ENCODE measurements around the gene RASSF6.
"Not testable (repeated sequence)": the region's sequence is repeated elsewhere in the genome, so short reads cannot be mapped to it uniquely, and the experiment has no call there.

The RASSF6 gene

DNA sequence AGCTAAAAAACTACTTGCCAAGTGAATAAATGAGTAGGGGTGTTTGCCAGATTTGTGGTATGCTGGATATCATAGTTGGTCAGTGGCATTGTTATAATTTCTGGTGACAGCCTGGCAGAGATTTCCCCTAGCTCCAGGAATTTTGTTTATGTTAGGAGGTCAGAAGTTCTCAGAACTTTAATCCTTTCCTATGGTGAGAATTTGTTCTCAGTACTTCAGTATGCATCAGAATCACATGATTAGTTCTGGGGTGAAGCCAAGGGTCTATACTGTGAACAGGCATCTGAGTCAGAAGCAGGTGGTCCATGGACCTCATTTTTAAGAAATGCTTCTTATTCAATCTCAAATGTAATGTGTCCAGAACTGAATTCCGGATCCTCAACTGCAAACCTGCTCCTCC, 10.5 kb downstream of the RASSF6 start:
- DNase-seq = peak; percentile 7

DNA sequence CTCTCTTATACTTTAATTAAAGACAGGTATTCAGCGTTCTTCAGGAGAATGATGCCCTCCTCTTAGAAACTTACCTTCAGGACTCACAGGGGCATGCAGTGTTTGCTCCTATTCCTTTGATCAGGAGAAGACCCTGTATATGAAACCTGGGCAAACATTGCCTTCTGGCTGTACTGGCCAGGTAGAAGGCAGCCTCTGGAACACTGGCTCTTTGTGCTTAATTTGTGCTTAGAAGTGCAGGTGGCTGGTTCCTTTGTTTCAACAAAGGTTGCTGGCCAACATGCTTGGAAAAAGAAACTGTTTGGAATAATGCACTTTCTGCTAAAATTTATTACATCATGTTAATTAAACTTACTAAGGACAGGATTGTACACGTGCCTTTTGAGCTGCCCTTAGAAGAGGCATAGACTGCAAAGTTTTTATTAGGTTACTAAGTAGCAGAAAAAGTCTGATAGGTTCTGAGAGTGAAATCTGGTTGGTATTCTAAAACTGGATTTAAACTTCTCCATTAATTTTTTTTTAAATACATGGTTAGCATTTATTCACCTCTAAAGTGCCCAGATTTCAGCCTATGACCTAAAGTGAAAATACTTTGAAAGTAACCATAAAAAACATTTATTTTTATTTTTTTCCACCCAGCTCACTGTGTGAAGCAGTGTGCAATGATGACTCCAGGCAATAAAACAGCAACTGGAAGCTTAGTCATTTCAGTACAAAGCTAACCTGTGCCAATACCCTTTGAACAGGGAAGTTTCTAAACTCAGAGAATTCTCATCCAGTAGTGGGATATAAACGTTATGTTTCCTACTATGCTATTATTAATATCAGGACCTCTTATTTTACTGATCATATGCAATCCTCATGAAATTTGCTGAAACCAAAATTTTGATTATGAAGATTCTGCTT, 11.3 kb downstream of the RASSF6 start:
- DNase-seq = peak; percentile 91

DNA sequence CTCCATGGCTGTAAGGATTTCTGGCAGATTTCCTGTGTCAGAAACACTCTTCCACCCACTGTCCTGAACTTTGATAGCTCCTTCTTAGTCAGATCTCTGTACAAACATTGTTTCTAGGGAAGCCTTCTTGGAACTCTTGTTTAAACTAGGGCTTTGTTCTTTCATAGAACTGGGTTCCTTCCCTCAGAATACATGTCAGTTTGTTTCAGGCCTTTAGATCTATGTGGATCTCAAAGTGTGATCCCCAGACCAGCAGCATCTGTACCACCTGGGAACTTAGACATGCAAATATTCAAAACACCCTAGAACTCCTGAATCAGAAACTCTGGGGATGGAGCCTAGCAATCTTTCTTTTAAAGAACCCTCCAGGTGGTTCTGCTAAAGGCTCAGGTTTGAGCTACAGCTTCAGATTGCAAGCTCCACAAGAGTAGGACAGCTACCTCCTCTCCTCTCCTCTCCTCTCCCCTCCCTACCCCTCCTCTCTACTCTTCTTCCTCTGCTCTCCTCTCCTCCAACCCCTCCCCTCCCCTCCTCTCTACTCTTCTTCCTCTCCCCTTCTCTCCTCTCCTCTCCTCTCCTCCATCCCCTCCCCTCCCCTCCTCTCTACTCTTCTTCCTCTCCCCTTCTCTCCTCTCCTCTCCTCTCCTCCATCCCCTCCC, 12.7 kb downstream of the RASSF6 start:
- peak; percentile 66 for DNase-seq

DNA sequence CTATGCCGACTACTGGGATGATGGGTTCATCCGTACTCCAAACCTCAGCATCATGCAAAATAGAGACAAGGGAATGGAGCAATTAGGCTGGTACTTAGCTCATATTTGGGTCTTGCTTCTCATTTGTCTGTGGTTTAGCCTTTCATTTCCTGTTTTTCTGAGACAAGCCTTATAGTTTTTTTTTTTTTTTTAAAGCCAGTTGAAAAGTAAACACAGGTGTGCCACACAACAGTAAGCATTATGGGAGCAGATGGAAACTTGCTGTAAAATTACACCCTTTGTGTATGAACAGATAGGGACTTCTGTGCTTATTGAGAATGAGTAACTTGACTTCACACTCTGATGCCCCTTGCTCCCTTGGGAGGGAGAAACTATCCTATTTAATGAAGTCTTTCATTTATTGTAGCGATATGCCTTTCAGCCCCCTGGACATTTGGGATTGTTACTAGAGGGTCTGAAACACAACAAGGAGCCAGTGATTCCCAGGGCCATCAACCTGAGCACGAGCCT, 13.7 kb downstream of the RASSF6 start:
- DNase-seq = peak; percentile 95

DNA sequence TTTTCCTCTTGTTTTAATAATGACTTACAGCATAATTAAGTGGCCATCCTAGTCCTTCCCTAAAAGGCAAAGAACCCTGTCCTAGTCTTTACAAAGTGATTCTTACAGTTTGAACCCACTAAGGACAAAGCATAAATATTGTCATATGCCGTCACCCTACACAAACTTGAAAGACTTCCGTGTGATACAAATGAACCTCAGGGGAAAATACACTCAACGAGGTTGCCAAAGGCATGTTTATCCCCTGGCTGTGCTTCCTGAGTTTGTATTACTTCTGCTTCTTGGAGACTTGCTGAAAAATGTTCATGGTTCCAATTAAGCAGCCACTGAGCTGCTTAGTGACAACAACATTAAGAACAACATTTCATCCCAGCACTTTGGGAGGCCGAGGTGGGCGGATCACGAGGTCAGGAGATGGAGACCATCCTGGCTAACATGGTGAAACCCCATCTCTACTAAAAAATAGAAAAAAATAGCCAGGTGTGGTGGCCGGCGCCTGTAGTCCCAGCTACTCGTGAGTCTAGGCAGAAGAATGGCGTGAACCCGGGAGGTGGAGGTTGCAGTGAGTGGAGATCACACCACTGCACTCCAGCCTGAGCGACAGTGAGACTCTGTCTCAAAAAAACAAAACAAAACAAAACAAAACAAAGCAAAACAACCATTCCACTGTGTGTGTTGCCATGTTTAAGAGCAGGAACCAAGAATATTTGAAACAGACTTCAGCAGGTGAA, 16.2 kb downstream of the RASSF6 start:
- peak; percentile 2 for DNase-seq

DNA sequence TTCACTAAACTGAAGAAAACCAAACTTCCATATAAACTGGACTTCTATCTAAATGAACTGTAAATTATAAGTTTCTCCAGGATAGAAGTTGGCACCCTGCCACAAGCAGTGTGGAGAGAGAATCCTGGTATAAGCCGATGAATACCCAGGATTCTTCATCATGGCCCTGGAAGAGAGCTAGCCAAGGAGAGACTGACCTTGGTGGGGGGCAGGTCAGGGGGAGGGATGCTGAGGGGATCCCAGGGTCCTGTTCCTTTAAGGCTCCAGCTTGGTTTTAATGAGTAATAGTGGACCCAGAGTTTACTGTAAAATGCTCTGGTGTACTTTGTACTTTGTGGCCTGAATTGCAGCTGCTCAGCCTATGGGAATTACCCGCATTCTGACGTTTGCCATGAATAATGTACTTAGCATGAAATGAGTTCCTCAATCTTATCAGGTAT, 16.9 kb downstream of the RASSF6 start:
- peak; percentile 30 for DNase-seq

DNA sequence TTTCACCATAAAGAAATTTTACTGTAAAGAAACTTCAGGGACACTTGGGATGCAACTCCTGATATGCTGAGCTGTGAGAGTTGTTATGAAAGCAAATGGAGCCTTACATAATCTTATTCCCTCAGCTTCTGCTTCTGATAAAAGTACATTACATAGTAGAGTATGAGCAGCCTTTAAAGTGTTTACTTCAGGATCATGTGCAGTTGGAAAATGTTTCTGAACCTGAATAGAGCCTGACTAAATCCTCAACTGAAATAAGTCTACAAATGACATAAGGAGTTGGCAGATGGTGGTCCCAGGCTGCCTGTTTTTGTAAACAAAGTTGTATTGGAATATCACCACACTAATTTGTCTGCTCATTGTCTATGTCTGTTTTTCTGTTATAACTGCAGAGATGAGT, 19.3 kb downstream of the RASSF6 start:
- DNase-seq = peak; percentile 27

DNA sequence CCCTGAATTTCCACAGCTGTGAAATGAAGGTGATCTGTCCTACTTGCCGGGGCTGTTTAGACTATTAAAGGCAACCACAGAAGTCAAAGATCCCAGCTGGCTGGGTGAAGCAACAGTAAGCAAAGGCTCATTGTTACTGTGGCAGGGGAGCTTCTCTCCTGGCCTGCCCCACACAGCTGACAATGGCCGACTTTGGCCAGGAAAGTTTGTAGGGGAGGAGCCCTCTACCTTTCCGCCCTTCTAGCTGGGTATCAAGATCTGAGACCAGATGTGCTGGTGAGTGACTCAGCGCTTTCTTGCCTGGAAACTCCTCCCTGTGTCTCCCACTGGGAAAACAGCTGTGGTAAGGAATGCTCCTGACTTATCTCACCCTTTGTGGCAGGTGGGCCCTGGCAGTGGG, 21.1 kb downstream of the RASSF6 start:
- peak; percentile 86 for DNase-seq

DNA sequence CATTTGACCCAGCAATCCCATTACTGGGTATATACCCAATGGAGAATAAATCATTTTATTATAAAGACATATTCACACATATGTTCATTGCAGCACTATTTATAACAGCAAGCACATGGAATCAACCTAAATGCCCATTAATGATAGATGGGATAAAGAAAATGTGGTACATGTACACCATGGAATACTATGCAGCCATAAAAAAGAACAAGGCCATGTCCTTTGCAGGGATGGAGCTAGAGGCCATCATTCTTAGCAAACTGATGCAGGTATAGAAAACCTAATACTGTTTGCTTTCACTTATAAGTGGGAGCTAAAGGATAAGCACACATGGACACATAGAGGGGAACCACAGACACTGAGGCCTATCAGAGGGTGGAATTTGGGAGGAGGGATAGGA, 22.6 kb downstream of the RASSF6 start:
- no peak for DNase-seq

DNA sequence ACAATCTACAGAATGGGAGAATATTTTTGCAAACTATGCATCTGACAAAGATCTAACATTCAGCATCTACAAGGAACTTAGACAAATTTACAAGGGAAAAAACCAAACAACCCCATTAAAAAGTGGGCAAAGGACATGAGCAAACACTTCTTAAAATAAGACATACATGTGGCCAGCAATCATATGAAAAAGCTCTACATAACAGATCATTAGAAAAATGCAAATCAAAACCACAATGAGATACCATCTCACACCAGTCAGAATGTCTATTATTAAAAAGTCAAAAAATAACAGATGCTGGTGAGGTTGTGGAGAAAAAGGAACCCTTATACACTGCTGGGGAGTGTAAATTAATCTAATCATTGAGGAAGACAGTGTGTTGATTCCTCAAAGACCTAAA, 23.1 kb downstream of the RASSF6 start:
- not testable (repeated sequence) for DNase-seq

DNA sequence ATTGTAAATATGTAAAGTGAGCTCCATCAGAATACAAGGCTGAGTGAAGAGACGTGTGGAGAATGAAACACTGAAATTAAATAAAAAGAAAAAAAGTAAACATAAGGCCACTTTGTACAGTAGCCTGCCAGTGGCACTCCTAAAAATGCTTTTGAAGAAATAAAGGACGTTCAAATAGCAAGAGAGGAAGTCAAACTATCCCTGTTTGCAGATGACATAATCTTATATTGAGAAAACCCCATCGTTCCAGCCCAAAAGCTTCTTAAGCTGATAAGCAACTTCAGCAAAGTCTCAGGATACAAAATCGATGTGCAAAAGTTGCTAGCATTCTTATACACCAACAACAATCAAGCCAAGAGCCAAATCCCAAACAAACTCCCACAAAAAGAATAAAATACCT, 24.2 kb downstream of the RASSF6 start:
- no peak for DNase-seq

DNA sequence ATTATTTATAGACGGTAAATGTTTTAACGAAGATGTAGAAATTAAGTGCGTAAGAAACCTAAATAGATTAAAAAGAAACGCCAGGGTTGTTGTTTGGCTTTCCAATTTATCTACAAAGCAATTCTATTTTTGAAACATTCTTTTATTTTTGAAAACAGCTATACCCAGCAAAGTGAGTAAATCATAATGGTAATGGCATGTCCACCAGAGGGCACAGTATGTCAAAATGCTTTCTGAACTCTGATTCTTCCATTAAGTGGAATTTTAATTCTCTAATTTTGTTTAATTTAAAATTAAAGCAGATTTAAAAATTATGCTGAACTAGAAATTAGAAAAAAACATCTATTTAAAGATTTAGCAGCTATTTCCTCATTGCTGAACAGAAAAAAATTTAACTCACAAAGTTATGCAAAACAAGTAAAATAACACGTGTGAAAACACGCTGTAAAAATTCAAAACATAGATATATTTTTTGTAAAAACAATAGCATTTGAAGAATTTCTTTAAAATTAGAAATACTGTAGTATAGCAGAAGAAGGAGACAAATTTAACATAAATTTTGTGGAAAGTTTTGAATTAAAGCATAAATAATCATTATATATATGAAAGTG, 26.5 kb downstream of the RASSF6 start:
- DNase-seq = peak; percentile 42

DNA sequence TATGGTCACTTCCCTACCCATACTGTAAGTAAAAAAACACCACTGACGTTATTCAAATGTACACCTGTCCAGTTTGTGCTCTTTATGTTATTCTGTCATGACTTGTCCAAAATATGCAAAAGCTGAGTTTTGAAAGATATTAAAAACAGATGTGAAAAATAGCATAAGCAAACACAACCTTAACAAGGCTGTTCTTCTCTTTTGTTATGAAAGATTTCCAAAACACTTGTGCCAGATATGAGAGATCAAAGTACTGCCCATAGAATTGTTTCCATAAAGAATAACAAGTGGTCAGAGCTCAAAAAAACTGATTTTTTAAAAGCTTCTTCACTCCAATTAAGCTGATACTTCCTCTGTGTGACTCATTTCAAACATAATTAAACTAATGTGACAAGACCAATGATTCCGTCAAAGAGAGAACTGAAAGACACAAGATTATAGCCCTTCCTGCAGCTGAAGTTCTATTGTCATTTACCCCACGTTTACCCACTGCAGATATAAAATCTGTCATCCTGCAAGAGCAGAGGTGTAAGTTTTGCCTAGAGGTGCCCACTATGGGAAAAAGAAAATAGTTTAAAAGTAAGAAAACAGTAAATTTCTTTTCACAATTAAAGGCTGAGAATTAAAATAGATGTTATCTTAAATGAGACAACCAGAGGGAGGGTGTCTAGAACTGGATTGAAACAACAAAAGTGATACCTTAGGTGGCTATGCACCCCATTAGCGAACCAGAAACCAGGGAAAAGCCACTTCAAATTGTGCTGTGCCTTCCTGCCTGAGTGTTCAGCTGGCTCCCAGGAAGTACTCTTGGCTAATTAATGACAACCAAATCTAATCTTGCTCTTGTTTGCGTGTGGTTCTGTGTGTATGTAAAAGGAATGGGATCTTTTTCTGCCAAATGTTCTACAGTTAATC, 30.1 kb downstream of the RASSF6 start:
- DNase-seq = peak; percentile 65

DNA sequence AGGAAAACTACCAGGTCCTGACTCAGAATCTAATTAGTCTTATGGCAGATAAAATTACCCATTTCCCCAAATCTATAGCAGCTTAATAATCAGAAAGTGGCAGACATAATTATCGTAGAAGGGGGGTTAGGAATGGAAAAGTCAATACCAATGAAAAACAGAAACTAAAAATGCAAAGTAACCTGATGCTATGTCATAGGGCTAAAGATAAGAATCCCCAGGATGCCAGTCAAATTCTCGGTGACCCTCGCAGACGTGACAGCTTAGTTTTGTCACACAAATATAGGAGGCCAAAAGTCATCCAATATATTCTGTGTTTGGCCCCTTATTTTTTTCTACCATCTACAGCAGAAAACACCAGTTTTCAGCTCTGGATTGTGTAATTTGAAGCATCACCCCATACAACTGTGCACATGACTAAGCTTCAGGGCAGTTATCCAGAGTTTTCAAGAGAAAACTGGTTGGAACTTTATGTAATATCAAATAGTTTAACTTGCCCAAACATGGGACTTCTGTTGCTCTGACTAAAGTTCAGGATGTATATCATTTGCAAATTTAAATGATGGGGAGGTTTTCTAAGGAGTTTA, 30.9 kb downstream of the RASSF6 start:
- no peak for DNase-seq

DNA sequence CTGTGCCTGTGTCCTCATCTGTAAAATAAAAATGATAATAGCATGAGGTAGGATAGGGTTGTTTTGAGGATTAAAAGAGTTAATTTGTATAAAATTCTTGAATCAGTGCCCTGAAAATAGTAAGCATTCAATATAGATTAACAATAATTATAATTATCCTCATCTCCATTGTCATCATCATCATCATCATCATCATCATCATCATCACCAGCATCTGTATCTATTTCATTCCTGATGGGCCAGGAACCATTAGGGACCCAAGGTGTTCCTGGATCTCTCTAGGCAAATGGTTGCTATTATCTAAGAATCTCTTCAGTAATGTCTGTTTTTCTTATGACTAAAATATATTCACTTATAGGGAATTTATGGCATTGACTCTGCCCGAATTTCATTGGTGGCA, 31.6 kb downstream of the RASSF6 start:
- DNase-seq = no peak

DNA sequence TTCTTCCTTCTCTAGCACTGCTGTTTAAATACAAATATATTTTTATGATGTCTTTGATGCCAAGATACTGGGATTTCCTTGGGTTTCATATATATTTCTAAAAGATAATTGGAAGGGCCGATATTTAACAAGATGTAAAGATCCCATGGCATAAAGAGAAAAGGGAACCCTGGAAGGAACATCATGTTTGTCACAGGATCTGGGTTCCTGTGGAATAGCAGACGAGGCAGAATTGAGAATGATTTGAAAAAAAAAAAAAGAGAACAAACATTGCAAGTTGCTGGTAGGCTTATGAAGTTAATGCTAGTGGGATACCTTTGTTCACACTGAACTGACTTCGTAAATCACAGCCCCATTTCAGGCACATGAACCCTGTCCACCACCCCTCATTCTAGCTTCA, 33.6 kb downstream of the RASSF6 start:
- DNase-seq = no peak

DNA sequence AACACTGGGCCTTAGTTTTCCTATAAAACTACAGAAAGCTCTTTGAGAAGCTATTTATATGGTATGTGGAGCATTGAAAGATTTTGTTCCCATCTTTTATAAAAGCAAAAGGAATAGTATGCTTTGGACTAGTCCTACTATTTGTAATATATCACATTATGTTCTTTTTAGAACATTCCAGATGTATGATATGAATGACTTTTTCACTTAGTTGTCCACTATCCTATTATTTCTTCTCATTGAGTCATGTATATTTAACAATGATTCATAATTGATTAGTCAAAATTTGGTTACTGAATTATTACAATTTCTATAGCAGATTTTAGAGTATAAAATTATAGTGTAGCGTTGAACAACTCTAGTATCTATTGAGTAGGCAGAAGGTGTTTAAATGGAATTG, 34.2 kb downstream of the RASSF6 start:
- no peak for DNase-seq

DNA sequence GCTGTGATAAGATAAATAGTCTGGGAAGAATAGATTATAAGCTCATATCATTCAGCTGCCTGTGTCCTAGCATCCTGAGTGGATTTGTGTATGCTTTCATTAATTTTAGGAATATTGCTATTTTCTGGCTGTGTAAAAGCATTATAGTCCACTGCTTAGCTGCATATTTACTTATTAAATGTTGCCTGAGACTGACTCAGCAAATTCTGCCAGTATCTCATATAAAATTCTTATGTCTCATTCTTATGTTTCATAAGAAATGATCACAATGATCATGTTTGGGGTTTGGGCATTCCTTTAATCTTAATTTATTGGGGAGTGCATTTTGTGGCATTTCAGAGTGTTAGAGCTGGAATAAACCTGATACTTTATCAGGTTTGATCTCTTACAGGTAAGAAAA, 34.9 kb downstream of the RASSF6 start:
- no peak for DNase-seq

DNA sequence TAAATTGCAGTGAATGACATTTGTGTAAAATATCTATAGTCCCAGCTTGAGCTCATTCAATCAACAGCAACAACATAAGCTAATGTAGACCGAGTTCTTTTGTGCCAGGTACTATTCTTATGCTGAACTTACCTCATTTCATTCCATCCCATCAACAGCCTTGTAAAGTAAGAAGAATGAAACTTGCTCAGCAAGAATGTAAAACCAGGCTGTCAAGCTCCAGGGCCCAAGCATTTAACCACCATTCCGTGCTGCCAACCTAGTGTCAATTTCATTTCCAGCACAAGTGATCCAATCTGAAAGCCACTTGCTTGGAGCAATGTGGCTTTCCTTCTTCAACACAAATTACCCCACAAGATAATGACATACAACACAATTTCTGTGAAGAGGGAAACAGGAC, 36.6 kb downstream of the RASSF6 start:
- DNase-seq = no peak

DNA sequence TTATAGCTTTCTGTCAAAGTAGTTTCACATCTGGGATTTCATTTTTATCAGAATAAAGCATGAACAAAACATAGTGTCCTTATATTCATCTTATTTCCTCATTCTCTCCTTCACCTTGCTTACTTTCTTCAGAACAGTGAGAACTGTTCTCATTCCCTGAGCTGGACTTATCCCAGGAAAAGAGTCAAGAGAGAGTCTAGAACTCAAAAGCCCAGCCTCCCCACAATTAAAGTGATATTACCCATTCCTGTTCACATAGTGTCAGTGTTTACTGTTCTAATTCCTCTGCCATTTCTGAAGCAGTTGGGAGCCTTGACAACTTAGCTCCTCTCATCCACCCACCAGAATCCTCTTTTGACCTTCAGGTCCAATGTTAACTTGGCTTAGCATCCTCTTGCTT, 42.9 kb downstream of the RASSF6 start:
- no peak for DNase-seq

DNA sequence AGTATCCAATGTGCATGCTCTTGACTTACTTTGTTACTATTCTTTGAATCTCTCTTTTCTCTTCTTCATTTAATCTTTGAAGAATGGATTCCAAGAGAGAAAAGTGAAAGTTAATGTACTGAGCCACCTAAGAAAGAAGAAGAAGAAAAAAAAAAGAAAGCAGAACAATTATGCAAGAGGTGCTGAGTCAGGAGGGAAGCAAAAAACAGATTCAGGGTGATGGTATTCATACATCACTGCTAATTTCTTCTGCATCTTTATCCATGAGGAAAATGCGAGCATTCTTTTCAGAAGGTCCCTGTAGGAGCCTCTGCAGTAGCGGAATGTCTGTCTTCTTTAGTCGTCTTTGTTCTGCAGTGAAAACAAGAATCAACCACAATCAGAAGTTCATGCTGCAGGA, 43.9 kb downstream of the RASSF6 start:
- no peak for DNase-seq

DNA sequence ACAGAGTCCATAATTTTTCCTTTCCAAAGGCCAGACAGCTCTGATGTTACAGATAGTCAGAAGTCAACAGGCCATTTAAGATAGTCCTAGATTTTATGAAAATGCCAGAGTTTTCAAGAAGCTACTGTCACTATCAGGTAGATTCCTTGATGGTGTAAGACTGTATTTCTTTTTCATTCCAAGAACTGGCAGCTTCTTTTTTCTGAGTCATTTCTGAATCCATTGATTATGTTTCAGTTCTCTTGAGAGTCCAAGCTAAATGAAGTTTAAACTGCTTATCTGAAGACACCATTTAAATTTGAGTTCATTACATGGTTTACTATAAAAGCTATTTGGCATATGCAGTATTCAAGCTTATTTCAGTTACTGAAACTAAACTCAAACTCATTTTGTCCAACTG, 44.6 kb downstream of the RASSF6 start:
- no peak for DNase-seq

All from NCI-H69 (cell line).